B cell (primary cell): ENCODE results near the gene GGCT. TPM values are rescaled to one million over a fixed set of nuclear protein-coding genes. Genes with fewer than 3 reads are reported as not detected.

Experiments used
- ATAC-seq: fragments of 200-7000 bp; cut with Tn5 transposase; one replicate; pipeline ENCODE4 v1.10.0; 2021; ENCODE audit warnings: low read depth, mild to moderate bottlenecking, moderate number of reproducible peaks, moderate library complexity
- CTCF ChIA-PET: fragments of 350-600 bp; sonication (Branson Sonifier 250); formaldehyde crosslinking; loops from one replicate; lab custom pipeline; 2021; ENCODE audit warnings: antibody characterized with exemption, inconsistent platforms; lab: Charles Lee
- POLR2A ChIA-PET: fragments of 350-600 bp; sonication (Branson Sonifier 250); formaldehyde crosslinking; loops from one replicate; lab custom pipeline; 2021; ENCODE audit warnings: antibody characterized with exemption; lab: Charles Lee
- DNase-seq: peaks from one replicate; pipeline ENCODE4 v3.0.0; 2013
- H2AFZ ChIP-seq: 2 replicates; pipeline ENCODE4 v1.6.1; 2012; ENCODE audit warnings: mild to moderate bottlenecking, low read depth, low read length; ENCODE audit not compliant: insufficient read depth, poor library complexity, severe bottlenecking
- H3K27ac ChIP-seq, 2 donors: 1 replicate in 1 of 2; 2 replicates in 1 of 2; pipeline ENCODE4 v1.5.1; 2012 to 2013; ENCODE audit warnings: low read length in 2 of 2, mild to moderate bottlenecking in 2 of 2, moderate library complexity in 1 of 2
- H3K27me3 ChIP-seq, 4 experiments: fragments of 200-600 bp in 1 of 4; sonication (generic) in 1 of 4; replicated peaks in 1 of 4; 1 replicate in 2 of 4; 2 replicates in 2 of 4; pipeline versions ENCODE4 v1.6.1 to v1.7.0; 2013 to 2016; ENCODE audit warnings: low read length in 3 of 4, mild to moderate bottlenecking in 2 of 4, mixed read lengths in 1 of 4, moderate library complexity in 1 of 4; ENCODE audit not compliant: insufficient read depth in 4 of 4, control insufficient read depth in 3 of 4; ENCODE audit errors: control extremely low read depth in 1 of 4
- H3K36me3 ChIP-seq, 2 experiments: replicated peaks in 1 of 2; 1 replicate in 1 of 2; 2 replicates in 1 of 2; pipeline versions ENCODE4 v1.6.1 to v1.7.1; 2013; ENCODE audit warnings: low read length in 1 of 2; ENCODE audit not compliant: insufficient read depth in 2 of 2, control insufficient read depth in 1 of 2; ENCODE audit errors: control extremely low read depth in 1 of 2, extremely low read depth in 1 of 2
- H3K4me1 ChIP-seq, 2 donors: fragments of 200-600 bp in 1 of 2; sonication (generic) in 1 of 2; 1 replicate in 1 of 2; 2 replicates in 1 of 2; pipeline versions ENCODE4 v1.5.1 to v1.6.1; 2013 to 2017; ENCODE audit warnings: low read length in 2 of 2; ENCODE audit not compliant: control insufficient read depth in 2 of 2, insufficient read depth in 2 of 2
- H3K4me2 ChIP-seq: replicated peaks from 2 replicates; pipeline ENCODE3; 2012; ENCODE audit warnings: mild to moderate bottlenecking, low read depth, low read length; ENCODE audit not compliant: poor library complexity, severe bottlenecking
- H3K4me3 ChIP-seq, 5 experiments: fragments of 200-600 bp in 1 of 5; sonication (generic) in 1 of 5; 1 replicate in 3 of 5; 2 replicates in 2 of 5; pipeline versions ENCODE4 v1.5.1 to v1.7.0; 2011 to 2016; ENCODE audit warnings: low read length in 4 of 5, mild to moderate bottlenecking in 4 of 5, low read depth in 2 of 5, control low read depth in 1 of 5, moderate library complexity in 1 of 5; ENCODE audit not compliant: insufficient read depth in 1 of 5; ENCODE audit errors: control extremely low read depth in 1 of 5, extremely low read depth in 1 of 5
- H3K79me2 ChIP-seq: fragments of 200-600 bp; sonication (generic); one replicate; pipeline ENCODE4 v1.6.0; 2016; ENCODE audit warnings: low read length; ENCODE audit not compliant: control insufficient read depth, insufficient read depth
- H3K9ac ChIP-seq: fragments of 200-600 bp; sonication (generic); 2 replicates; pipeline ENCODE4 v1.6.1; 2017; ENCODE audit warnings: mild to moderate bottlenecking, low read length, moderate library complexity
- H3K9me3 ChIP-seq, 3 donors: one replicate each; pipeline versions ENCODE4 v1.6.1 to v1.7.1; 2013; ENCODE audit warnings: low read length in 2 of 3; ENCODE audit not compliant: control insufficient read depth in 2 of 3, insufficient read depth in 1 of 3; ENCODE audit errors: control extremely low read depth in 1 of 3
- H4K20me1 ChIP-seq: 2 replicates; pipeline ENCODE4 v1.6.0; 2012; ENCODE audit warnings: mild to moderate bottlenecking, low read length; ENCODE audit not compliant: insufficient read depth, control insufficient read depth, poor library complexity, severe bottlenecking
- H3K27ac Mint-ChIP-seq: one replicate; pipeline ENCODE4 v1.8.0; 2021; ENCODE audit warnings: mixed read lengths
- H3K27me3 Mint-ChIP-seq: one replicate; pipeline ENCODE4 v1.8.0; 2021; ENCODE audit warnings: mixed read lengths
- H3K4me1 Mint-ChIP-seq: one replicate; pipeline ENCODE4 v1.8.0; 2021; ENCODE audit warnings: mixed read lengths
- H3K4me3 Mint-ChIP-seq: one replicate; pipeline ENCODE4 v1.8.0; 2021; ENCODE audit warnings: mixed read lengths
- H3K9me3 Mint-ChIP-seq: one replicate; pipeline ENCODE4 v1.8.0; 2022; ENCODE audit warnings: mixed read lengths; ENCODE audit not compliant: insufficient read depth
- EZH2 ChIP-seq: IDR thresholded peaks from 2 replicates; pipeline ENCODE4 v1.6.1; 2012; ENCODE audit warnings: borderline replicate concordance, low read depth, mild to moderate bottlenecking, moderate library complexity, low read length; ENCODE audit not compliant: insufficient read depth, poor library complexity, severe bottlenecking
- WGBS: methylation state at CpG from one replicate; pipeline ENCODE4 v1.1.5; 2013; ENCODE audit warnings: missing lambda C conversion rate; ENCODE audit not compliant: insufficient coverage; 5-methylcytosine and 5-hydroxymethylcytosine counted together
- intact Hi-C: fragments of 100-400 bp; cut with micrococcal nuclease; formaldehyde crosslinking; loops from one replicate; pipeline ENCODE4 v1.10.0; 2022
- polyA plus RNA-seq: library from polyadenylated mRNA; depleted of rRNA; stranded (reverse); fragments of >200 nt; gene quantifications from 2 replicates; pipeline ENCODE4 v1.2.3, GENCODE V29; 2012
- total RNA-seq, 2 donors: library from RNA; stranded (reverse); fragments of 120-200 nt in 1 of 2; gene quantifications; 1 replicate in 1 of 2; 2 replicates in 1 of 2; pipeline versions ENCODE4 v1.2.3 to v1.2.4, GENCODE V29; 2013 to 2022
- TF ChIP-seq, protein P1 (sequence below): fragments of 200-600 bp; IDR thresholded peaks from one replicate; pipeline ENCODE4 v1.8.0; 2022; ENCODE audit warnings: antibody characterized with exemption, mild to moderate bottlenecking

Gene GGCT
- total and polyA plus RNA-seq, 2 donors (not counting 1 experiment from before 2014, with no cell fraction given), result 8.1 to 12.5 TPM

DNA sequence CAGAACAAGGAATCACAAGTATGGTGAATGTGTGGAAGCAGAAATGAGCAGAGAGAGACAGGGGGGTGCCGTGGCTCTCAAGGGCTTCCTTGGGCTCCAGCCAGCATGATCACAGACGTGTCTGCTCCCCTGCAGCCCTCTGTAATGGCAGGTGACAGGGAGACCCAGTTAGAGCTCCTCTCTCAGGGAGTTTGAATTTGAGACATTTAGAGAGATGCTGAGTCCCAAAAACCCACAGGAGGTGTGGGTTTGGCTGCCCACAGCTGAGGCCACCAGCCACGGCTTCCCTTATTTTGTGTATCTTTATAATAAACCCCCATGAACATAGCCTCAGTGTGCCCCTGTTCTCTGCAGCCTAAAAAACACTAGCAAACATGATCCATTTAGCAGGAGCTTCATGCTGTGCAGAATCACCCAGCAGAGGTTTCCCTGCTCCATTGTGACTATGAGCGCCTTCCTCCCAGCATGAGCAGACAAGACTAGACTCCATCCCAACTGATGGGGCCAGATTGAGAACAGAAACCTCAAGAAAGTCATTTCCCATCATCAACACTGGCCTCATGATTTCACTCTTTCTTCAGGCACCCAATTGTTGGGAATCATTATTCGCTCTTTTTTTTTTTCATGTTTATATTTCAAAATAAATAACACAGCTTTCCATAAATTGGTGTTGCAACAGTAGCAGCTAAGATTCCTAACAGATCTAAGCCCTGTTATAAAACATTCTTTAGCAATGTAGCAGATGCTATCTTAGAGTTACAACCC is 39.4 kb downstream of the GGCT start:
- Mint-ChIP-seq H3K27ac (peak overlapping the region; percentile 35), H3K4me3 (peak overlapping the region; percentile 35), H3K27me3 (no peaks in the 10 kb centered on the region), H3K4me1 (peaks cover 83% of the 10 kb centered on the region), H3K9me3 (no peaks in the 10 kb centered on the region)
- Histone ChIP-seq H3K9ac (no peak overlapping the region), H3K4me1 (peaks cover 53 to 59% of the 10 kb centered on the region in 2 donors), H2AFZ (no peak overlapping the region), H3K79me2 (peaks cover 90% of the 10 kb centered on the region), H3K36me3 (peaks cover 0 to 1% of the 10 kb centered on the region in 2 experiments), H4K20me1 (no peaks in the 10 kb centered on the region), H3K4me2 (peak overlapping the region; percentile 56), H3K4me3 (no peak overlapping the region), H3K9me3 (no peaks in the 10 kb centered on the region), H3K27me3 (no peaks in the 10 kb centered on the region), H3K27ac (no peak overlapping the region)
- ATAC-seq (no peak), DNase-seq (no peak)
- CTCF ChIA-PET, result interaction anchor here (0.7 to 1.5 kb wide), 4 partner anchors 9 to 38 kb away, joined by 3 to 6 read pairs (median 4); partner anchors contain the start of gene NOD1
- POLR2A ChIA-PET, result interaction anchor here (0.7 kb wide), 1 partner anchor 231 kb away, joined by 3 read pairs; no protein-coding TSS in a partner anchor
- WGBS, result 58% methylated on average over 3 of the region's 5 CpGs
- TF ChIP-seq EZH2, result no peak
- TF ChIP-seq, protein P1, sequence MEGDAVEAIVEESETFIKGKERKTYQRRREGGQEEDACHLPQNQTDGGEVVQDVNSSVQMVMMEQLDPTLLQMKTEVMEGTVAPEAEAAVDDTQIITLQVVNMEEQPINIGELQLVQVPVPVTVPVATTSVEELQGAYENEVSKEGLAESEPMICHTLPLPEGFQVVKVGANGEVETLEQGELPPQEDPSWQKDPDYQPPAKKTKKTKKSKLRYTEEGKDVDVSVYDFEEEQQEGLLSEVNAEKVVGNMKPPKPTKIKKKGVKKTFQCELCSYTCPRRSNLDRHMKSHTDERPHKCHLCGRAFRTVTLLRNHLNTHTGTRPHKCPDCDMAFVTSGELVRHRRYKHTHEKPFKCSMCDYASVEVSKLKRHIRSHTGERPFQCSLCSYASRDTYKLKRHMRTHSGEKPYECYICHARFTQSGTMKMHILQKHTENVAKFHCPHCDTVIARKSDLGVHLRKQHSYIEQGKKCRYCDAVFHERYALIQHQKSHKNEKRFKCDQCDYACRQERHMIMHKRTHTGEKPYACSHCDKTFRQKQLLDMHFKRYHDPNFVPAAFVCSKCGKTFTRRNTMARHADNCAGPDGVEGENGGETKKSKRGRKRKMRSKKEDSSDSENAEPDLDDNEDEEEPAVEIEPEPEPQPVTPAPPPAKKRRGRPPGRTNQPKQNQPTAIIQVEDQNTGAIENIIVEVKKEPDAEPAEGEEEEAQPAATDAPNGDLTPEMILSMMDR, result no peak
- intact Hi-C loops, result no loop called here

DNA sequence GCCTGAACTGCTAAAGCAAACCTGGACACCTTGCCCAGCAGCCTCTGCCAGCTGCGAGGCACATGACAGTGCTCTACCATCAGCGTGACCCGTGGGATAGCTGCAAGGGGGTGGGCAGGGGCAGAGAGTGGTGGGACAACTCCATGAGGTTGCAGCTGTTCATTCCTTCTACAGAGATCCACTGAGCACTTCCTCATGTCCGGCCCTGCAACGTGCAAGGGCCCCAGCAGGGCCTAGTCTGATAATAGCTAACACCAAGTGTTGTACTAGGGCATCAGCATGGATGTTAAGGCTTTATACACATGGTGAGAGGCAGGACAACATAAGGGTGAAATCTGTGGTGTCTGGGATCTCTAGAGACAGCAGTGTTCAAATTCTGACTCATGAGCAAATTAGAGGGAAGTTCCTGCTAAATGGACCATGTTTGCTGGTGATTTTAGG is 40.4 kb downstream of the GGCT start:
- Histone ChIP-seq H3K36me3 (peaks cover 0 to 11% of the 10 kb centered on the region in 2 experiments), H4K20me1 (no peaks in the 10 kb centered on the region), H3K4me3 (peak overlapping the region in 1 of 5 experiments; percentile 14), H3K9ac (peak overlapping the region; percentile 21), H3K9me3 (no peaks in the 10 kb centered on the region), H3K27ac (no peak overlapping the region), H2AFZ (no peak overlapping the region), H3K79me2 (peaks cover 84% of the 10 kb centered on the region), H3K4me2 (peak overlapping the region; percentile 56), H3K27me3 (no peaks in the 10 kb centered on the region), H3K4me1 (peaks cover 53 to 59% of the 10 kb centered on the region in 2 donors)
- intact Hi-C loops, result loop anchor here (5.0 kb wide), 1 partner anchor 43 kb away; no protein-coding TSS in a partner anchor
- no peak for DNase-seq
- CTCF ChIA-PET, result interaction anchor here (0.7 to 1.5 kb wide), 5 partner anchors 10 to 197 kb away, joined by 3 to 6 read pairs (median 4); no protein-coding TSS in a partner anchor
- no peaks in the 10 kb centered on the region for H3K9me3 Mint-ChIP-seq
- H3K4me3 Mint-ChIP-seq, result peak overlapping the region; percentile 50
- WGBS, result 28% methylated on average over 5 of the region's 5 CpGs
- TF ChIP-seq, protein P1, result no peak
- TF ChIP-seq EZH2, result no peak
- peak overlapping the region; percentile 35 for H3K27ac Mint-ChIP-seq
- no peaks in the 10 kb centered on the region for H3K27me3 Mint-ChIP-seq
- H3K4me1 Mint-ChIP-seq, result peaks cover 75% of the 10 kb centered on the region
- ATAC-seq, result peak; percentile 60
- POLR2A ChIA-PET, result interaction anchor here (1.3 kb wide), 1 partner anchor 15 kb away, joined by 6 read pairs; the partner anchor contains the start of gene NOD1
